Panc1 (cell line): ENCODE results near the gene NPAS3.

Source experiments
- CTCF ChIP-seq: fragments of 450-650 bp; IDR thresholded peaks from 2 replicates; pipeline ENCODE4 v1.5.1; 2017; ENCODE audit warnings: mild to moderate bottlenecking
- POLR2AphosphoS5 ChIP-seq: IDR thresholded peaks from 2 replicates; pipeline ENCODE4 v1.6.1; 2012; ENCODE audit warnings: mild to moderate bottlenecking, low read depth, low read length, moderate library complexity
- REST ChIP-seq, 2 experiments: IDR thresholded peaks; 2 replicates each; pipeline ENCODE4 v1.6.1; 2011 to 2012; ENCODE audit warnings: low read depth in 2 of 2, control low read depth in 1 of 2, low read length in 1 of 2, mild to moderate bottlenecking in 1 of 2, moderate library complexity in 1 of 2; ENCODE audit not compliant: insufficient read depth in 1 of 2
- SIN3A ChIP-seq: IDR thresholded peaks from 2 replicates; pipeline ENCODE4 v1.6.1; 2012; ENCODE audit warnings: low read depth, mild to moderate bottlenecking, low read length, moderate library complexity, borderline replicate concordance; ENCODE audit not compliant: insufficient read depth
- TCF7L2 ChIP-seq: IDR thresholded peaks from 2 replicates; pipeline ENCODE4 v1.6.1; 2011; ENCODE audit warnings: mild to moderate bottlenecking, low read depth, low read length, inconsistent platforms

GRCh38 chr14:33342299-33342974 is 403.8 kb downstream of the NPAS3 start:
- TF ChIP-seq CTCF (no peak), TCF7L2 (no peak), SIN3A (no peak), POLR2AphosphoS5 (no peak), REST (IDR thresholded peaks at IDR 0.05; ENCODE audit: insufficient read depth in 1 of 2, low read depth in 2 of 2, low read length in 1 of 2) (no peak)
